Gastroesophageal sphincter (tissue), 4 donors: Measurements from ENCODE around the gene WDR31. TPM values are rescaled to one million over a fixed set of nuclear protein-coding genes. Genes with fewer than 3 reads are reported as not detected.

Experiments
- ATAC-seq: fragments of 150-250 bp; one replicate; pipeline ENCODE4 v1.9.1; 2016; ENCODE audit warnings: mild to moderate bottlenecking, moderate library complexity
- H3K27ac ChIP-seq, 4 donors: fragments of 200-600 bp; sonication (generic) in 3 of 4; 1 replicate in 3 of 4; 2 replicates in 1 of 4; pipeline ENCODE4 v1.5.1; 2016 to 2019
- H3K27me3 ChIP-seq: fragments of 200-600 bp; sonication (generic); one replicate; pipeline ENCODE4 v1.5.1; 2019
- H3K36me3 ChIP-seq, 2 donors: fragments of 200-600 bp; sonication (generic); one replicate each; pipeline ENCODE4 v1.5.1; 2019; ENCODE audit warnings: control low read depth in 1 of 2
- H3K4me1 ChIP-seq, 3 donors: fragments of 200-600 bp; sonication (generic); 1 replicate in 2 of 3; 2 replicates in 1 of 3; pipeline ENCODE4 v1.5.1; 2016 to 2019; ENCODE audit warnings: control low read depth in 2 of 3
- H3K4me3 ChIP-seq, 2 donors: fragments of 200-600 bp; sonication (generic); one replicate each; pipeline ENCODE4 v1.5.1; 2019; ENCODE audit warnings: mild to moderate bottlenecking in 1 of 2, moderate library complexity in 1 of 2
- H3K9me3 ChIP-seq, 3 donors: fragments of 200-600 bp; sonication (generic); one replicate each; pipeline ENCODE4 v1.5.1; 2017 to 2019; ENCODE audit warnings: control low read depth in 2 of 3
- EP300 ChIP-seq: sonication (generic); formaldehyde crosslinking; IDR thresholded peaks from one replicate; pipeline ENCODE4 v1.6.1; 2017; ENCODE audit warnings: antibody characterized with exemption, mild to moderate bottlenecking
- POLR2A ChIP-seq, 2 donors: fragments of 450-650 bp; IDR thresholded peaks; one replicate each; pipeline ENCODE4 v1.6.1; 2017; ENCODE audit warnings: antibody characterized with exemption in 2 of 2, mild to moderate bottlenecking in 2 of 2, moderate library complexity in 1 of 2
- POLR2AphosphoS5 ChIP-seq: sonication (generic); formaldehyde crosslinking; IDR thresholded peaks from one replicate; pipeline ENCODE4 v1.6.1; 2017; ENCODE audit warnings: antibody characterized with exemption
- WGBS, 2 donors: methylation state at CpG; one replicate each; pipeline ENCODE4 v1.1.5; 2018; ENCODE audit warnings: low coverage in 1 of 2; 5-methylcytosine and 5-hydroxymethylcytosine counted together
- total RNA-seq, 4 donors: library from RNA; depleted of rRNA; stranded (reverse); fragments of >200 nt; gene quantifications; one replicate each; pipeline ENCODE4 v1.1.0, GENCODE V29; 2016
- TF ChIP-seq, protein P1 (sequence below), 4 experiments: fragments of 200-600 bp in 2 of 4; fragments of 450-650 bp in 2 of 4; sonication (generic) in 1 of 4; IDR thresholded peaks; one replicate each; pipeline ENCODE4 v1.5.1; 2017 to 2019; ENCODE audit warnings: antibody characterized with exemption in 4 of 4, mild to moderate bottlenecking in 2 of 4, moderate library complexity in 2 of 4

Gene WDR31
- total RNA-seq, 4 donors from 2014 or later: 1.2 to 2.8 (median 2.3) TPM

DNA sequence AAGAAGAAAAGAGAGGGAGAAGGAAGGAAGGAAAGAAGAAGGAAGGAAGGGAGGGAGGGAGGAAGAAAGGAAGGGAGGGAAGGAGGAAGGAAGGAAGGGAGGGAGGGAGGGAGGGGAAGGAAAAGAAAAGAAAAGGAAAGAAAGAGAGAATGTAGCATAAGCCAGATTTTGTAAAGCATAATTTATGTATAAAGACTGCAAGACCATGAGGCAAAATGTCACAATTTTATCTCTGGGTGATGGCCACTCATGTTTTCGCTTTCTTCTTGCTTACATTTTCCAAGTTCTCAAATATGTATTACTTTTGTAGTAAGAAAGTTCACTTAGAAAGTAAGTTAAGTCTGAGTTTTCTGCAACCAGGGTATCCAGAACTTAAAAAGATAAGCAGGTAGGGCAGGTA lies 33.5 kb downstream of the WDR31 start:
- H3K27ac ChIP-seq: no peak overlapping the region
- H3K4me1 ChIP-seq: no peaks in the 10 kb centered on the region
- H3K4me3 ChIP-seq: no peak overlapping the region
- peaks cover 37% of the 10 kb centered on the region for H3K27me3 ChIP-seq
- H3K36me3 ChIP-seq: no peaks in the 10 kb centered on the region
- no peaks in the 10 kb centered on the region for H3K9me3 ChIP-seq
- 80 to 94% methylated on average over 1 of the region's 1 CpG for WGBS, 2 donors
- no peak for ATAC-seq
- TF ChIP-seq POLR2AphosphoS5: no peak
- TF ChIP-seq, protein P1, sequence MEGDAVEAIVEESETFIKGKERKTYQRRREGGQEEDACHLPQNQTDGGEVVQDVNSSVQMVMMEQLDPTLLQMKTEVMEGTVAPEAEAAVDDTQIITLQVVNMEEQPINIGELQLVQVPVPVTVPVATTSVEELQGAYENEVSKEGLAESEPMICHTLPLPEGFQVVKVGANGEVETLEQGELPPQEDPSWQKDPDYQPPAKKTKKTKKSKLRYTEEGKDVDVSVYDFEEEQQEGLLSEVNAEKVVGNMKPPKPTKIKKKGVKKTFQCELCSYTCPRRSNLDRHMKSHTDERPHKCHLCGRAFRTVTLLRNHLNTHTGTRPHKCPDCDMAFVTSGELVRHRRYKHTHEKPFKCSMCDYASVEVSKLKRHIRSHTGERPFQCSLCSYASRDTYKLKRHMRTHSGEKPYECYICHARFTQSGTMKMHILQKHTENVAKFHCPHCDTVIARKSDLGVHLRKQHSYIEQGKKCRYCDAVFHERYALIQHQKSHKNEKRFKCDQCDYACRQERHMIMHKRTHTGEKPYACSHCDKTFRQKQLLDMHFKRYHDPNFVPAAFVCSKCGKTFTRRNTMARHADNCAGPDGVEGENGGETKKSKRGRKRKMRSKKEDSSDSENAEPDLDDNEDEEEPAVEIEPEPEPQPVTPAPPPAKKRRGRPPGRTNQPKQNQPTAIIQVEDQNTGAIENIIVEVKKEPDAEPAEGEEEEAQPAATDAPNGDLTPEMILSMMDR (IDR thresholded peaks at IDR 0.05): no peak
- TF ChIP-seq EP300: no peak
- TF ChIP-seq POLR2A (IDR thresholded peaks at IDR 0.05): no peak

DNA sequence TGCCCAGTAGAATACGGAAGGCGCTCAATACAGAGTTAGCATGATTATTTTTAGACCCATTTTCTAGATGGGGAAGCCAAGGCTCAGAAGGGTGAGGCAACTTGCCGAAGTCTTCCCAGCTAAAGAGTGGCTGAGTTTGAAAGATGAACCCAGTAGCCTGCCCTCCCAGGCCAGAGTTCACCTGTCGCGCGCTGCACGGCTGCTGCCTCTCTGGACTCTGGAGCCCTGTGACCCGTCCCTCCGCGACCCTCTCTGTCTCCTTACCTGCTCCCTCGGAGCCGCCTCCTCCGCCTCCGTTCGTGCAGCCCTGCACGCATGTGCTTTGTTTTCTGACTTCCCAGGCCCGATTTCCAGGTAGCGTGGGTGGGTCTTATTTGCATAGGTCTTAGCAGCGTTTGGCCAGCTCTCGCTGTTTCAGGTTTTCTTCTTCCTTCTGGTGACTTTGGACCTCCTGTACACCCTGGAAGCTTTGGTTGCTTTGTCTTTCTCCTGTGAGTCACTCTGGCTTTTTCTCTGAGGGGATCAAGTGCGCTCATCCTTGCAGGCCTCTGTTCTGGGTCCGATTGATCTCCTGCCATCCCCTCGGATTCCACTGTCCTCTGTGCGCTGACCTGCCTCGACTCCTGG lies 37.2 kb downstream of the WDR31 start, which contains the start of gene RNF183:
TSS of gene RNF183 (minus strand) at position 585 of the 627 bp plus-strand sequence. CDS start 5,192 bp downstream, outside the sequence.
- Histone ChIP-seq H3K4me3 (no peak within 1 kb of the TSS), H3K36me3 (no peaks in the 10 kb centered on the region), H3K27me3 (peaks cover 37% of the 10 kb centered on the region), H3K4me1 (no peaks in the 10 kb centered on the region), H3K9me3 (no peaks in the 10 kb centered on the region), H3K27ac (no peak within 1 kb of the TSS)
- no peak for ATAC-seq
- TF ChIP-seq, protein P1 (IDR thresholded peaks at IDR 0.05): no peak
- TF ChIP-seq EP300 (no peak), POLR2A (IDR thresholded peaks at IDR 0.05) (no peak), POLR2AphosphoS5 (no peak)
- 70 to 82% methylated on average over 8 to 22 of the region's 25 CpGs for WGBS, 2 donors

DNA sequence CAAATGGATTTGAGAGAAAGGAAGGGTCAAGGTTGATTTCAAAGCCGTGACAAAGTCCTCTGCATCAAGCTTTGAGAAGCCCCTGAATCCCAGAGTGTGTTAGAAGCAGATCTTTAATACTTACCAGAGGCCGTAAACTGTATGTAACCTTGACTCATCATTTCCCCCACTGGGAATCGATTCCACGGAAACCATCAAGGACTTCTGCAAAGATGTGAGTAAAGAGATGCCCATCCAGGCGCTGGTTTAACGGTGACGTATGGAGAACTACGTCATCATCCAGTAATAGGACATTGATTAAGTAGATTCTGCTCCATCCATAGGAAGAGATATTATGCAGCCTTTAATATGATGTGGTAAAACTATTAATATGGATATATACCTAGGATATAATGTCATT lies 38.5 kb downstream of the WDR31 start:
- TF ChIP-seq POLR2A (IDR thresholded peaks at IDR 0.05) (no peak), POLR2AphosphoS5 (no peak), EP300 (no peak)
- TF ChIP-seq, protein P1 (IDR thresholded peaks at IDR 0.05): no peak
- peaks cover 27% of the 10 kb centered on the region for H3K27me3 ChIP-seq
- H3K4me1 ChIP-seq: no peaks in the 10 kb centered on the region
- no peak for ATAC-seq
- H3K27ac ChIP-seq: no peak overlapping the region
- no peak overlapping the region for H3K4me3 ChIP-seq
- no peaks in the 10 kb centered on the region for H3K36me3 ChIP-seq
- no peaks in the 10 kb centered on the region for H3K9me3 ChIP-seq
- WGBS, 2 donors: 75 to 81% methylated on average over 6 to 8 of the region's 8 CpGs

DNA sequence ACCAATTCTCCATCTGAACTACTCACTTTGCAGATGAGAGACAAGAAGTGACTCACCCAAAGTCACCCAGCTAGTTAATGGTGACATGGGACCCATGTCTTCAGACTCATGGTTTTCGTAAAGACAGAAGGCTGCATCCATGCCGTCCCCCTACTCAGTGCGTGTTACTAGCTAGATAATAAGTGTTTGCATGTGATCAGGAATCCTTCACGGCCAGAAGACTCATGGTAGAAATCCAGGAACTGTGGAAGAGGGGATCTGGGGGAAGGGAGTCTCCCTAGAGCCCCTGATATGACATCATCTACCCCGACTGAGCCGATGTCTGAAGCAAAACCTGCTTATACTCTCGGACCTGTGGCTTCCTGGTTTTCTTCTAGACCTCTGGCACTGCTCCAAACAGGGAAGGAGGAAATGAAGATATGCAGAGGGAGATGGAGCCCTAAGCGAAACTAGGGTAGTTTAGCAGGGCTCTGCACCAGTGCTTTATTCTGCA lies 40.2 kb downstream of the WDR31 start:
- H3K4me3 ChIP-seq: no peak overlapping the region
- 32 to 37% methylated on average over 5 to 7 of the region's 8 CpGs for WGBS, 2 donors
- ATAC-seq: no peak
- peaks cover 14% of the 10 kb centered on the region for H3K27me3 ChIP-seq
- no peaks in the 10 kb centered on the region for H3K36me3 ChIP-seq
- H3K9me3 ChIP-seq: no peaks in the 10 kb centered on the region
- TF ChIP-seq, protein P1 (IDR thresholded peaks at IDR 0.05): no peak
- TF ChIP-seq POLR2A (IDR thresholded peaks at IDR 0.05) (no peak), POLR2AphosphoS5 (no peak), EP300 (no peak)
- no peak overlapping the region for H3K27ac ChIP-seq
- H3K4me1 ChIP-seq: no peaks in the 10 kb centered on the region
